AG04449 (cell line): ENCODE measurements around the gene WFDC9.
"Not testable (repeated sequence)": the region's sequence is repeated elsewhere in the genome, so short reads cannot be mapped to it uniquely, and the experiment has no call there.

ENCODE experiments used
- CTCF ChIA-PET: fragments of 350-600 bp; formaldehyde crosslinking; extraction: SDS; loops from one replicate; lab custom pipeline; 2021; ENCODE audit warnings: antibody characterized with exemption; lab: Yijun Ruan, JAX
- POLR2A ChIA-PET: fragments of 400-600, 350-600 bp; formaldehyde crosslinking; extraction: SDS; loops from one replicate; lab custom pipeline; 2020; ENCODE audit warnings: antibody characterized with exemption, inconsistent platforms; lab: Yijun Ruan, JAX
- DNase-seq: peaks from one replicate; pipeline ENCODE4 v3.0.0-alpha.2; 2010; ENCODE audit warnings: low read depth, low spot score
- H3K4me3 ChIP-seq: 2 replicates; pipeline ENCODE4 v1.5.1; 2011; ENCODE audit warnings: low read depth, mild to moderate bottlenecking, control low read depth, low read length
- CTCF ChIP-seq: IDR thresholded peaks from one replicate; pipeline ENCODE4 v1.5.1; 2011; ENCODE audit warnings: mild to moderate bottlenecking, moderate library complexity, low read length, control low read depth, inconsistent platforms; ENCODE audit not compliant: insufficient read depth; ENCODE audit errors: missing control alignments

WFDC9 gene

GRCh38 chr20:45631184-45631583 lies at the start of gene WFDC9:
TSS of gene WFDC9 (minus strand) at chr20:45631284. CDS start at chr20:45610181, 21,103 bp downstream.
- no peak for DNase-seq
- H3K4me3 ChIP-seq: no peak within 1 kb of the TSS
- ChIA-PET POLR2A (no interaction called here), CTCF (no interaction called here)
- TF ChIP-seq CTCF: no peak

GRCh38 chr20:45679650-45680049 lies 48.6 kb upstream of the WFDC9 start:
- no peak overlapping the region for H3K4me3 ChIP-seq
- CTCF ChIA-PET: interaction anchor here (1.5 kb wide), 1 partner anchor 92 kb away, joined by 5 read pairs; no protein-coding TSS in a partner anchor
- no peak for TF ChIP-seq CTCF
- DNase-seq: no peak
- POLR2A ChIA-PET: no interaction called here

GRCh38 chr20:45672765-45673164 lies 41.7 kb upstream of the WFDC9 start:
- CTCF ChIA-PET: no interaction called here
- TF ChIP-seq CTCF: no peak
- no peak for DNase-seq
- POLR2A ChIA-PET: no interaction called here
- no peak overlapping the region for H3K4me3 ChIP-seq

GRCh38 chr20:45670139-45670538 lies 39.1 kb upstream of the WFDC9 start, which contains the start of gene WFDC11:
TSS of gene WFDC11 (minus strand) at chr20:45670239. CDS start at chr20:45650600, 19,639 bp downstream.
- CTCF ChIA-PET: no interaction called here
- TF ChIP-seq CTCF: no peak
- no peak within 1 kb of the TSS for H3K4me3 ChIP-seq
- no peak for DNase-seq
- POLR2A ChIA-PET: no interaction called here

GRCh38 chr20:45657038-45657437 lies 26.0 kb upstream of the WFDC9 start:
- CTCF ChIA-PET, H3K4me3 ChIP-seq, DNase-seq, POLR2A ChIA-PET: not testable (repeated sequence)

- H3K4me3 ChIP-seq, POLR2A ChIA-PET, CTCF ChIA-PET, DNase-seq: not testable (repeated sequence)
Observed at GRCh38 chr20:45651726-45652125, 20.6 kb upstream of the WFDC9 start.

- ChIA-PET POLR2A (no interaction called here), CTCF (no interaction called here)
- no peak for TF ChIP-seq CTCF
- no peak overlapping the region for H3K4me3 ChIP-seq
- DNase-seq: no peak
Observed at GRCh38 chr20:45649312-45649863, 18.3 kb upstream of the WFDC9 start.
